Measurements from ENCODE around the gene TMEM225B.
"Not testable (repeated sequence)": the region's sequence is repeated elsewhere in the genome, so short reads cannot be mapped to it uniquely, and the experiment has no call there.

Gene TMEM225B

DNA sequence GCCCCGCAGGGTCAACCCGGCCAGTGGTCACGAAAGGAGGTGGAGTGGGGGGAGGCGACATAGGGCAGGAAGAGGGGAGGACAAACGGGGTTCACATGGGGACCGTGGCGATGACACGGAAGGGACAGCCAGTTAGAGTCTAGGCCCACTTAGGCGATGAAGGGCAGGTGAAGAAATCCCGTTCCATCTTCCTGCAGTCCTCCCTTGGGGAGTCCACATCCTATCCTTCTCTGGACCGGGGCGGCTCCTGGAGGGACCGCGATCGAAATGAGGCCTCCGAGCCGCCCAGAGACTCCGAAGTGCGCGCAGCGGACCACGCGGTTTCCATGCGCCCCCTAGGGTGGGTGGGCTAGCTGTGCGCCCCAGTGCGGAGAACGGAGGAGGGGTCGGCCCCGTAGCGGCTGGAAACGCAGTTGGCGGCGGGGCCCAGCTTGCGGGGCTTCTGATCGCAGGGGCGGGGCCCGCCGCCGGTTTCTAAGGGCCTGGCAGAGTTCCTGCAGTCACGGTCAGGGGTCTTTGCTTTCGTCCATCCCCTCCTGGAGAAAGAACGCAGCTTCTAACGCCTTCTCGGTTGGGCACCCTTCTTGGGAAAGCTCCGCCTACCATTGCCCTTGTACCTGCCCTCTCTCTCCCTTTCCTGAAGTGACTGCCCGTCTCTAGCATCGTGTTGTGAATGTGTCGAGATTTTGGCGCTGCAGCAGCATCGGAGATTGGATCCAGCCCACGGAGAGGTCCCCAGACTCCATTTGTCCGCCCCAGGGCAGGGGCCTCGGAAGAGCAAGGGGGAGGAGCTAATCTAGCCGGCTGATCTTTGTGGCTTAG lies 17.9 kb upstream of the TMEM225B start:
- DNase-seq: peak; percentile 68

DNA sequence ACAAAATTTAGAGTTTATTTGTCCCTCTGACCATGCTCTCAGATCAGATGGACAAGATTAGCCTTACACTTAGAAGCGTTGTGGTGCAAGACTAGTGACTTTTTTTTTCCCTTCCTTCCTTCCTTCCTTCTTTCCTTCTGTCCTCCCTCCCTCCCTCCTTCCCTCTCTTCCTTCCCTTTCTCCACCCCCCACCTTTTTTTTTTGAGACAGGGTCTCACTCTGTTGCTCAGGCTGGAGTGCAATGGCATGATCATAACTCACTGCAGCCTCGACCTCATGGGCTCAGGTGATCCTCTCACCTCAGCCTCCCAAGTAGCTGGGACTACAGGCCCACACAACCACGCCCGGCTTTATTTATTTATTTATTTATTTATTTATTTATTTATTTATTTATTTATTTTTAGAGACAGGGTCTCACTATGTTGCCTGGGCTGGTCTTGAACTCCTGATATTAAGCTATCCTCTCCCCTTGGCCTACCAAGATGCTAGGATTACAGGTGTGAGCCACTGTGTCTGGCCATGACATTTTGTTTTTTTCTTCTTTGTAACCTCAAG lies 17.2 kb upstream of the TMEM225B start:
- not testable (repeated sequence) for DNase-seq

DNA sequence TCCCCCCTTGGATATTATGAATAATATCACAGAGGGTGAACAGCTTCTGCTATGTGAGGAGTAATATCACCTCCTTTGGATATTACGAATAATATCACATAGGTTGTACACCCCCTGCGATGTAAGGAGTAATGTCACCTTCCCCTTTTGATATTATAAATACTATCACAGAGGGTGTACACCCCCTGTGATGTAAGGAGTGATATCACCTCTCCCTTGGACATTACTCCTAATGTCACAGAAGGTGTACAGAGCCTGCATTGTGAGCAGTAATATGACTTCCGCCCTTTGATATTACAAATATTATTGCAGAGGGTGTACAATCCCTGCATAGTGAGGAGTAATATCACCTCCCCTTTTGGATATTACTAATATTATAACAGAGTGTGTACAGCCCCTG lies 9.2 kb upstream of the TMEM225B start:
- DNase-seq: no peak

DNA sequence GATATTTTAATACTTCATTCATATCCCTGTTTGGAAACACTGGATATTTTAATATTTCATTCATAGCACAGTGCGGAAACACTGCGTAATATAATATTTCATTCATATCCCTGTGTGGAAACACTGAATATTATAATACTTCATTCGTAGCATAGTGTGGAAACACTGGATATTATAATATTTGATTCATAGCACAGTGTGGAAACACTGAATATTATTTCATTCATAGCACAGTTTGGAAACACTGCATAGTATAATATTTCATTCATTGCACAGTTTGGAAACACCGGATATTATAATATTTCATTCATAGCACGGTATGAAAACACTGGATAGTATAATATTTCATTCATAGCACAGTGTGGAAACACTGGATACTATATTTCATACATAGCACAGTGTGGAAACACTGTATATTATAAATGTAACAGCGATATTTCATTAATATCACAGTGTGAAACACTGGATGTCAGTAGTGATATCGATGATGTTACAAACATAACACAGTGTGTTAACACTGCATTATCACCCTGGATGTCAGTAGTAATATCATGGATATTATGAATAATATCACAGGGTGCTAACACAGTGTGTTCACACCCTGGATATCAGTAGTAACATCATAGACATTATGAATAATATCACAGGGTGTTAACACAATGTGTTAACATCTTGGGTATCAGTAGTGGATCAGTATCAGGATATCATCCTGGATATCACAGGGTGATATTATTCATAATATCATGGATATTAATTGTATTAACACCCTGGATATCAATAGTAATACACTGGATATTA lies 2.9 kb upstream of the TMEM225B start:
- DNase-seq: no peak

DNA sequence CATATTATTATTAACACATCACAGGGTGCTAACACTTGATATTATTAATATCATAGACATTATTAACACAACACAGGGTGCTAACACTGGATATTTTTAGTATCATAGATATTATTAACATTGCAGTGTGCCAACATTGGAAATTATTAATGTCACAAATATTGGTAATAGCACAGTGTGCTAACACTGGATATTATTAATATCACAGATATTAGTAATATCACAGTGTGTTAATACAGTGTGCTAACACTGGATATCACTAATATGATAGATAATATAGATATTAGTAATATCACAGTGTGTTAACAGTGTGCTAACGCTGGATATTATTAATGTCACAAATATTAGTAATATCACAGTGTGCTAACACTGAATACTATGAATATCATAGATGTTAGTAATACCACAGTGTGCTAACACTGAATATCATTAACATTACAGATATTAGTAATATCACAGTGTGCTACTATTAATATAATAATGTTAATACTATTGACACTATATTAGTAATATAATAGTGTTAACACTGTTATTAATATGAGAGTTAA lies 1.6 kb upstream of the TMEM225B start:
- DNase-seq: no peak

DNA sequence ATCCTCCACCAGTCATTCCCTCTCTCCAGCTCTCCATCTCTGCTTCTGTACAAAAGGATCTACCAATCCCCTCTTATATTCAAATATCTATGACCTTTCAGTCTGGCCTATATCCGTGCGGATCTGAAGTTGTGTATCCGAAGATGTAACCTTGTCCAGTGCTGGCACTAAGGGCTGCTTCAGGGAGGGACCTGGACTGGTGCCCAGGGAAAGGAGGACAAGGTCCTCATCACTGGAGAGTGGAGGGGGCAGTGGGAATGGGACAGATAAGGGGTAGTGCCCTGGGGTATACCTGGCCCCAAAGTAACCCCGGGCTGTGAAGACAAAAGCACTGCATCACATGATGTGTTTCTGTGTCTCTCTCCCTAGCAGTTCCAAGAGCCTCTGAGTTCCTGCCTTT lies 1.8 kb downstream of the TMEM225B start:
- DNase-seq: no peak

DNA sequence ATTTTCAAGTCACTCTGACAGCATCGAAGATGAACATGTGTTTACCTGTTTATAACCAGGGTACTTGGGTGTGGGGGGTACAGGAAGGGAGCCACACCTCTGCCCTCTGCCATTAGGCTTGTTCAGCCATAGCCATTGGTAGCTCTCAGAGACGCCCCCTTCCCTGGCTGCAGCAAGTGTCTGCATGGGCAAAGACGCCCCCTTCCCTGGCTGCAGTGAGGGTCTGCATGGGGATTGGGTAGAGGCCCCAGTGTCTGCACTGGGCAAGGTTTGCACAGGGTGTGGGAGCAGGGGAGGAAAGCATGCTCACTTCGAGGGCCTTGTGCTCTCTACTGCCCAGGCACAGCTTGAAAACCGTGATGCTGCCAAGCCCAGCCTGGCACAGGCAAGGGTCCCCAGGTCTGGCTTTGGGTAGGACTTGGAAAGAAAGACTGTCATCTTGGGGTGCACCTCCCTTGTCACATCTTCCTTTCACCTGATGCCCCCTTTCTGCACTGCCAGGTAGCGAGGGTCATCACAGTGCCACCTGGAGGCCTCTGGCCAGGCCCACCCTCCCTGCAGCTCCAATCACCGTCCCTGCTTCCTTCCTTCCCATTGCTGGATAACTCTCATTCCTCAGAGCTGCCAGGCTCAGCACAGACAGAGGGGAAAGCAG lies 3.7 kb downstream of the TMEM225B start:
- no peak for DNase-seq

DNA sequence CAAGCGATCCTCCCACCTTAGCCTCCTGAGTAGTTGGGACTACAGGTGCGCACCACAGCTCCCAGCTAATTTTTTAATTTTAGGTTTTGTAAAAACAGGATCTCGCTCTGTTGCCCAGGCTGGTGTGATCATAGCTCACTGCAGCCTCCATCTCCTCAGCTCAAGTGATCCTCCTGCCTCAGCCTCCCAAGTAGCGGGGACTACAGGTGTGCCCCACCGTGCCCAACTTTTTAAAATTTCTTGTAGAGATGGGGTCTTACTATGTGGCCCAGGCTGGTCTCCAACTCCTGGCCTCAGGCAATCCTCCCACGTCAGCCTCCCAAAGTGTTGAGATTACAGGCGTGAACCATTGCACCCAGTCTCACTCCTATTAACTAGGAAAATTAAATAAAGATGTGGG lies 7.5 kb downstream of the TMEM225B start:
- DNase-seq: no peak

DNA sequence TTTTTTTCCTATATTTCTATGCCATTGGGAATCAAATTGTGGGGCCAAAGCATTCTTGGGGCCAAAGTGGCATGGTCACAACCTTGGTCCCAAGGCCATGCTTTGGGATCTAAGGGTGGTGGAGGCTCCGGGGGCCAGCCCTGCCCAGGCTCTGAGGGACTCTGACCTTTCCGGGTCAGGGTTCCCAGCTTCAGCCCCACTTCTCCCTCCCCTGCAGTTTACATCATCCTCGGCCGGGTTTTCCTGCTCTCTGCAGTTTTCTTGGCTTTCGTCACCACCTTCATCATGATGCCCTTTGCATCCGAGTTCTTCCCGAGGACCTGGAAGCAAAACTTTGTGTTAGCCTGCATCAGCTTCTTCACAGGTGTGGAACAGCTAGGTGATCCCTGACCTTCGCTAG lies 8.5 kb downstream of the TMEM225B start:
- DNase-seq: no peak

DNA sequence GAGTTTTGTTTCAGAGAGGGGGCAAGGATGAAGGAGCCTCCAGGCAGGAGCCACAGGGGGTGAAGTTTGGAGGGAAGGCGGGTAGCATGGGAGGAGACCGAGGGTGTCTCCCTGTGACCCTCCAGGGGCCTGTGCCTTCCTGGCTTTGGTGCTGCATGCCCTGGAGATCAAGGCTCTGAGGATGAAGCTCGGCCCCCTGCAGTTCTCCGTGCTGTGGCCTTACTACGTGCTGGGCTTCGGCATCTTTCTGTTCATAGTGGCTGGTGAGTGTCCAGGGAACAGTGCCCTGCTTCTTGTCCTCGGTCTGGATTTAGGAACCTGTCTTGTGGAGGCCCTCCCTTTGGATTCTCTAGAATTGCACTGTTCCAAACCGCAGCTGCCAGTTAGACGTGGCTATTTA lies 9.5 kb downstream of the TMEM225B start:
- no peak for DNase-seq

DNA sequence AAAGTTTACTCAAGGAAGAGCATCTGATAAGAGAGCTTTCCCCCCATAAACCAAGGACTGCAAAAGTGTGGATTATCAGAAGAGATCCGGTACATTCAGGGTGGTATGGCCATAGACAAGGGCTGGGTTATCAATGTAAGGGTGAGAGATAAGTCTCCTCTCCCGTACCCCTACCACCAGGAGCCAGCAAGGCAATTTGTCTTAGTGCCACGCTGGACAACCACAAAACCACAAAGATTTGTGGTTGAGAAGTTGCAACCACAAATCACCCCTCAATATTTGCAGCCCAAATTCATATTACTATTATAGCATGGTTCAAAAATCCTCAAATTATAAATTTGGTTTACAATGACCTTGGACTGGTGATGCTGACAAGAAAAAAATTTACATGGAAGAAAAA lies 16.4 kb downstream of the TMEM225B start:
- no peak for DNase-seq

DNA sequence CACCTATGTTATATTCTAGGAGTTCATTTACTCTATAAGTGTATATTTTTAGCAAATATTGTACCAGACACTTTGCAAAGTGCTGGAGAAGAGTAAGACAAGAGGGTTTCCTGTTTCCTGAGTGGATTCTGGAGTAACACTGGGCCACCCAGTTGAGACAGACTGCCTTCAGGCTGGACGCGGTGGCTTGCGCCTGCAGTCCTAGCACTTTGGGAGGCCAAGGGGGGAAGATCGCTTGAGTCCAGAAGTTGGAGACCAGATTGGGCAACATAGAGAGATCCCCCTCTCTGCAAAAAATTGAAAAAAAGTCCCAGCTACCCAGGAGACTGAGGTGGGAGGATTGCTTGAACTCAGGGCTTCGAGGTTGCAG lies 17.9 kb downstream of the TMEM225B start:
- no peak for DNase-seq

DNA sequence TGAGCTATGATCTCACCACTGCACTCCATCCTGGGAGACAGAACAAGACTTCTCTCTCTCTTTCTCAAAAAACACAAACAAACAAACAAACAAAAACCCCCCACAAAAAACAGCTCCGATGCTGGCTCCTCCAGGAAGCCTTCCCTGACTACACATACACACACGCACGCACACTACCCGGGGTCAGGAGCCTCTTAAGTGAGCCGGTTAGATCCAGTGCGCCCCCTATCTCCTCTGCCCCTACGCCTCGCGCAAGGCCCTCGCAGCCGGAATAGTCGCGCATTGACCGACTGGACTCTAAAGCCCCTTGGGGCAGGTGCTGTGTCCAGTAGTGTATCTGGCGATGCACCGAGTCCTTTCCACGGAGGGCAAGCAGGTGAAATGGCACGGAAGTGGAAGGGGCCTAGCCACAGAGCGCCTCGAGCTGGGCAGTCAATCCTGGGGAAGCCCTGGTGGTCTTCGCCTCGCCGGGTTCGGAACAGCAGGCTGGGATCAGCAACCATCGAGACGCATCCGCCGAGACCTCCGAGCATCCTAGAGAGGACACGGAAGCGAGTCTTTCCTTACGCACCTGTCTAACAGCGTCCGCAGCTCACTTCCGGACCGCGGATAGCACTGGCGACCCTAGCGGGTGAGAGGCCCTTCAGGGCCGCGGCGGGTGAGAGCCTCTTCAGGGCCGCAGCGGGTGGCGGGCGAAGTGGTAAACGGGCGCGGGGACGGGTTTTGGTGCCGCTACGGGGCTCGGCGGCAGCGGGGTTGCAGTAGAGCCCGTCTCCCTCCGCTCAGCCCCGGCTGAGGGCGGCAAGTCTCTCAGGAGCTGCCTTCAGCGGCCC lies 18.5 kb downstream of the TMEM225B start, which contains the start of gene ZSCAN25:
TSS of gene ZSCAN25 (plus strand) at position 588 of the 833 bp plus-strand sequence. CDS start 2,661 bp downstream, outside the sequence.
- peak; percentile 86 for DNase-seq

DNA sequence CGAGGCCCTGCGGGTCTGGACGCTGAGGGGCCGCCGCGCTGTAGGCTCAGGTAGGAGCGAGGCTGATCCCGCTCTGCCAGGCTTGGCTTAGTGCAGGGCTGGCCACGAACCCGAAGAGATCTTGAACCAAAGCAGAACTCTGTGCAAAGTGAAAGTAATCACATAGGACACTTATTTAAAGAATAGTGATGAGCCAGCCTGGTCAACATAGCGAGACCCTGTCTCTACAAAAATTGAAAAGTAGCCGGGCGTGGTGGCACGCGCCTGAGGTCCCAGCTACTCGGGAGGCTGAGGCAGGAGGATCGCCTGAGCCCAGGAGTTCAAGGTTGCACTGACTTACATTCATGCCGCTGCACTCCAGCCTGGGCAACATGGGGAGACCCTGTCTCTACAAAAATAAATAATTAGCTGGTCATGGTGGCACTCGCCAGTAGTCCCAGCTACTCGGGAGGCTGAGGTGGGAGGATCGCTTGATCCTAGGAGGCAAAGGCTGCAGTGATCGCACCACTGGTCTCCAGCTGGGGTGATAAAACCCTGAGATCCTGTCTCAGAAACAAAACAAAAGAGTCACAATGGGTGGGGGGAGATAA lies 19.2 kb downstream of the TMEM225B start:
- no peak for DNase-seq

DNA sequence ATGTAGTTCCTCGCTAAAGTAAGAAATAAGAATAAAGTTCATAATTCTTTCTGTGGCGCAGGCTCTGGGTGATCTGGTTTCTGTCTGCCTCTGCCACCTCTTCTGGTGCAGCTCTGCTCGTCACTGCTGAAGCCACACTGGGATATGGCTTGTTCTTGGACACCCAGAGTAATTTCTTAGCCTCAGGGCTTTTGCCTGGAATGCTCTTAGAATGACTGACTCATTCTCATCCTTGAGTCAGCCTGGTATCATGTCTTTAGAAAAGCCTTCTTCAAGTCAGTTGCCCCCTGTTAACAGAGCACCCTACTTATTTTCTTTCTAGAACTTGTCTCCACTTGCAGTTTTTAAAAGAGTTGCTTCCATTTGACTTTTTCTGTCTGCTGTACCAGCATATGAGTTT lies 20.7 kb downstream of the TMEM225B start:
- DNase-seq: no peak

DNA sequence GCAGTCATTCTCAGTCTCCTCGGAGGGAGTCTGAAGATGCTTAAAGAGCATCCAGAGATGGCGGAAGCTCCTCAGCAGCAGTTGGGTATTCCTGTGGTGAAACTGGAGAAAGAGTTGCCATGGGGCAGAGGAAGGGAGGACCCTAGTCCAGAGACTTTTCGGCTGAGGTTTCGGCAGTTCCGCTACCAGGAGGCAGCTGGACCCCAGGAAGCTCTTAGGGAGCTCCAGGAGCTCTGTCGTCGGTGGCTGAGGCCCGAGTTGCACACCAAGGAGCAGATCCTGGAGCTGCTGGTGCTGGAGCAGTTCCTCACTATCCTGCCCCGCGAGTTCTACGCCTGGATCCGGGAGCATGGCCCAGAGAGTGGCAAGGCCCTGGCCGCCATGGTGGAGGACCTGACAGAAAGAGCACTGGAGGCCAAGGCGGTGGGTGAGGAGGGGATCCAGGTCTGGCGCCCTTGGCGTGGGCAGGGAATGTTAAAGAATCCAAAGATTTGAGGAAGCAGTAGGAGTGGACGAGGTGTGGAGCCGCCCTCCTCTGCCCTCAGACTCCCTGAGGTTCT lies 21.6 kb downstream of the TMEM225B start:
- no peak for DNase-seq

DNA sequence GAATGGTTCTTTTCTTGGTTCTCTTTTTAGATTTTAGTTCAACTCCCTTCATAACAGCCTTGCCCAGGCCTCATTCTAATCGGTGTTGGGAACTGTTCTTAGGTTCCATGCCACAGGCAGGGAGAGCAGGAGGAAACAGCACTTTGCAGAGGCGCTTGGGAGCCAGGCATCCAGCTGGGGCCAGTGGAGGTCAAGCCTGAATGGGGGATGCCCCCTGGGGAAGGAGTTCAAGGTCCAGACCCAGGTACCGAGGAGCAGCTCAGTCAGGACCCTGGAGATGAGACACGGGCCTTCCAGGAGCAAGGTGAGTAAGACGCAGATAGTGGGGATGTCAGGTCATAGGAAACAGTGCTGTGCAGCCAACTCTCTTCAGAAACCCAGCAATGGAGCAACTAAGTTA lies 23.2 kb downstream of the TMEM225B start:
- no peak for DNase-seq

DNA sequence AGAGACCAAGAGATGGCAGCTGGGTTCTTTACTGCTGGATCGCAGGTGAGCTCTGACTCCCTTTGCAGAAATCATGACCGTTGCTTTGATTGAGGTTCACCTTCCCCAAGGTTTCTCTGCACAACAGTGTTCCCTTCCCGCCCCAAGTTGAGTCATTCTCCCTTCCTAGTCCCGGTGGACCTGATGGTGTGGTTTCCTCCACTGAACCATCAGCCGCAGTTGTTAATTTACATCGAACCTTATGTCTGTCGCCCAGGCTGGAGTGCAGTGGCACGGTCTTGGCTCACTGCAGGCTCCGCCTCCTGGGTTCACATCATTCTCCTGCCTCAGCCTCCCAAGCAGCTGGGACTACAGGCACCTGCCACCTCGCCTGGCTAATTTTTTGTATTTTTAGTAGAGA lies 24.5 kb downstream of the TMEM225B start:
- no peak for DNase-seq

DNA sequence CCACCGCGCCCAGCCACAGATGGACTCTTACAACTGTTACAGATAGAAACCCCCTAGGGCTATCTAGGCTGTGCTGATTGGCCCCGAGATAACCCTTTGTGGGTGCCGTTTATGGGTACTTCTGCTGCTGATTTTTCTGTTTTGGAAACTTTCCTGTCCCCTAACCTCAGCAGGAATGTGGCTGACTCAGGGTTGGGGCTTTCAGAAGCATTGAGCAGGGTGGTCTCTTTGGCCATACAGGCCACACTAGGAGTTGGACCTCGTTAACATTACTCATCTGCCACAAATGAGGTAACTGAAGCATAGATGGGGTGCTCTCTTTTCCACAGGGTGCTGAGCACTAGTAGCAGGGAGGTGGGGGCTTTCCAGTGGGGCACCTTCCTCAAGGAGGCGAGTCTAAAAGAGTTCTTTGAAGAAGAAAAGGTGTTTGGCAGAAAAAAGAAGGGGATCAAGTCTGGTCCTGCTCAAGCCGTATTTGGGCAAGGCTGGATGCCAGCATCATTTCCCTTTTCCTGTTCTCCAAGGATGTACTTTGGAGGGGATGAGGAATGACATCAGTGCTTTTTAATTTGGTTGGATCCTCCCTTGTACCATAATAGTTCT lies 25.1 kb downstream of the TMEM225B start:
- no peak for DNase-seq

DNA sequence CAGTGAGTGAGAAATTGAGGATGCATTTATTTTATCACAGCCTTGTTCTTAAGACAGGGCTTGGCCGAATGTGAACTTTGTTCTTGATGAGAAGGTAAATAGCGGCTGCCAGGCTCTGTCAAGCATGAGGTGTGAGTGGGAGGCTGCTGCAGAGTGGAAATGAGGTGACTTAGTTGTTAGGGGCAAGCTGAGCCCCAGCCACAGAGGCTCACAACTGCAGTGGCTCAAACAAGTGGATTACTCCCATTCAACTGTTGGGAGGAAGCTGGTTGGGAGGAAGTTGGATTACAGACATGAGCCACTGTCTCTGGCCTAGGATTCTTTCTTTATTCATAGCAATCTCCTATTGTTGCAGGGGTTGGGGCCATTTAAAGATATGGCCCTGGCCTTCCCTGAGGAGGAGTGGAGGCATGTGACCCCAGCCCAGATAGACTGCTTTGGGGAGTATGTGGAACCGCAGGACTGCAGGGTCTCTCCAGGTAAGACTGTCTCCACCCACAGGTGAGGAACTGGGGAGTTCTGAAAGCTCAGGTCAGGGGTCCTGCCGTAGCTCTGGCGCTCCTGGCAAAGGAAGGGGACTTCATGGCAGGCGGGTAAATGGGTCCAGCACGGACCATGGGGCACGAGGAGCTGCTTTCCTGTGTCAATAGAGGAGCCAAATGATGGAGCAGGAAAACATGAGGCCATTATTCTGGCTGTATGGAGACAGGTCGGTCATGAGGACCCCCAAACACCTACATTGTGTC lies 25.8 kb downstream of the TMEM225B start:
- peak; percentile 30 for DNase-seq
